LNCaP clone FGC (cell line): ENCODE measurements around the gene ARMH3.

Experiments
- DNase-seq: peaks from one replicate; pipeline ENCODE4 v3.0.0-alpha.2; 2011; ENCODE audit warnings: low read depth
- H3K4me3 ChIP-seq: 2 replicates; pipeline ENCODE4 v1.5.1; 2011; ENCODE audit warnings: mild to moderate bottlenecking, low read depth, low read length, control low read depth
- CTCF ChIP-seq: IDR thresholded peaks from 2 replicates; pipeline ENCODE4 v1.5.1; 2012; ENCODE audit warnings: mild to moderate bottlenecking; ENCODE audit not compliant: control insufficient read depth, insufficient read depth; ENCODE audit errors: extremely low read depth

Gene ARMH3

GRCh38 chr10:101827919-101828600 lies 227.9 kb downstream of the ARMH3 start:
- H3K4me3 ChIP-seq, result no peak overlapping the region
- TF ChIP-seq CTCF, result no peak
- no peak for DNase-seq

GRCh38 chr10:101826852-101827434 lies 229.0 kb downstream of the ARMH3 start:
- H3K4me3 ChIP-seq, result no peak overlapping the region
- TF ChIP-seq CTCF, result no peak
- no peak for DNase-seq

GRCh38 chr10:101824736-101825135 lies 231.2 kb downstream of the ARMH3 start:
- no peak overlapping the region for H3K4me3 ChIP-seq
- no peak for TF ChIP-seq CTCF
- DNase-seq, result no peak

GRCh38 chr10:101818872-101819633 lies 236.9 kb downstream of the ARMH3 start:
- no peak for TF ChIP-seq CTCF
- peak overlapping the region; percentile 56 for H3K4me3 ChIP-seq
- no peak for DNase-seq

- peak within 1 kb of the TSS; percentile 91 for H3K4me3 ChIP-seq
- peak; percentile 100 for DNase-seq
- TF ChIP-seq CTCF, result no peak
Observed at GRCh38 chr10:101818119-101818871, 237.7 kb downstream of the ARMH3 start, which contains the start of gene OGA. TSS of gene OGA (minus strand) at chr10:101818444. CDS start at chr10:101818022, 422 bp downstream.

- no peak for TF ChIP-seq CTCF
- peak; percentile 92 for DNase-seq
- peak overlapping the region; percentile 91 for H3K4me3 ChIP-seq
Observed at GRCh38 chr10:101817337-101818118, 238.4 kb downstream of the ARMH3 start.
